ENCODE results near the gene PLCG1.

PLCG1 gene

DNA sequence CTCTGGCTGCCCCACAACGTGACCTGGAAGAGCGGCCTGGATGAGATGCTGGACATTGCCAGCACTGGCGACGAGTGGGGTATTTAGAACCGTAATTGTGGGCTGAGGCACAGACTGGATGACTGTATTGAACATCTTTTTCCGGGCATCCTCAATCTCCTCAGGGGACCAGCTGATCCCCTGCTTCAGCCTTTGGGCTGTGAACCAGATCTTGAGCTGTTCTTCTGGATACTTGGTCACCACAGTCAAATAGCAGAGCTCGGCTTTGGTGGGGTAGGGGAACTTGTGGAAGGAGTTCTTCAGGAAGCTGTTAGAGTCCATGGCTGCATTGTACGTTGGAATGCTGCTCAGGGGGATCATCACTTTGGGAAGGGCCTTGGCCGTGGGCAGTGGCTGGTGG, 66.3 kb downstream of the PLCG1 start:
- Histone ChIP-seq H3K36me3 (ENCODE audit: control insufficient read depth, insufficient read depth, low read length) (peaks cover 22% of the 10 kb centered on the region), H3K27ac (ENCODE audit: low read depth, low read length, severe bottlenecking) (no peak overlapping the region), H3K4me3 (ENCODE audit: extremely low read depth, insufficient read depth, low read length, poor library complexity, severe bottlenecking) (no peak overlapping the region), H3K9me3 (ENCODE audit: control insufficient read depth, low read length) (peaks cover 5% of the 10 kb centered on the region), H3K4me1 (ENCODE audit: control insufficient read depth, insufficient read depth, low read length, poor library complexity, severe bottlenecking) (no peaks in the 10 kb centered on the region)
- WGBS, 2 experiments (ENCODE audit: insufficient coverage in 2 of 2), result 96 to 98% methylated on average over 5 to 9 of the region's 9 CpGs

- no peak overlapping the region for H3K27ac ChIP-seq (ENCODE audit: low read depth, low read length, severe bottlenecking)
- H3K4me1 ChIP-seq (ENCODE audit: control insufficient read depth, insufficient read depth, low read length, poor library complexity, severe bottlenecking), result no peaks in the 10 kb centered on the region
- no peak overlapping the region for H3K4me3 ChIP-seq (ENCODE audit: extremely low read depth, insufficient read depth, low read length, poor library complexity, severe bottlenecking)
- H3K9me3 ChIP-seq (ENCODE audit: control insufficient read depth, low read length), result no peaks in the 10 kb centered on the region
- peaks cover 18% of the 10 kb centered on the region for H3K36me3 ChIP-seq (ENCODE audit: control insufficient read depth, insufficient read depth, low read length)
- 91 to 98% methylated on average over 7 of the region's 8 CpGs for WGBS, 2 experiments (ENCODE audit: insufficient coverage in 2 of 2)
Observed at GRCh38 chr20:41204304-41205265, 67.2 kb downstream of the PLCG1 start.

- Histone ChIP-seq H3K36me3 (ENCODE audit: control insufficient read depth, insufficient read depth, low read length) (peaks cover 18% of the 10 kb centered on the region), H3K27ac (ENCODE audit: low read depth, low read length, severe bottlenecking) (no peak overlapping the region), H3K9me3 (ENCODE audit: control insufficient read depth, low read length) (no peaks in the 10 kb centered on the region), H3K4me3 (ENCODE audit: extremely low read depth, insufficient read depth, low read length, poor library complexity, severe bottlenecking) (no peak overlapping the region), H3K4me1 (ENCODE audit: control insufficient read depth, insufficient read depth, low read length, poor library complexity, severe bottlenecking) (no peaks in the 10 kb centered on the region)
- 93 to 97% methylated on average over 11 of the region's 11 CpGs for WGBS, 2 experiments (ENCODE audit: insufficient coverage in 2 of 2)
Observed at GRCh38 chr20:41205313-41205712, 68.0 kb downstream of the PLCG1 start.

- no peaks in the 10 kb centered on the region for H3K36me3 ChIP-seq (ENCODE audit: control insufficient read depth, insufficient read depth, low read length)
- 78 to 100% methylated on average over 1 of the region's 1 CpG for whole genome bisulfite sequencing, 2 experiments (ENCODE audit: insufficient coverage in 2 of 2)
Observed at GRCh38 chr20:41213150-41213820, 75.9 kb downstream of the PLCG1 start.

GRCh38 chr20:41214202-41214601, 76.9 kb downstream of the PLCG1 start:
- WGBS, 2 experiments (ENCODE audit: insufficient coverage in 2 of 2), result 100% methylated on average over 3 of the region's 3 CpGs
- H3K9me3 ChIP-seq (ENCODE audit: control insufficient read depth, low read length), result no peaks in the 10 kb centered on the region

More at GRCh38 chr20:41213150-41213820, 75.9 kb downstream of the PLCG1 start:
- no peak overlapping the region for H3K4me3 ChIP-seq (ENCODE audit: extremely low read depth, insufficient read depth, low read length, poor library complexity, severe bottlenecking)
- H3K4me1 ChIP-seq (ENCODE audit: control insufficient read depth, insufficient read depth, low read length, poor library complexity, severe bottlenecking), result no peaks in the 10 kb centered on the region
- no peaks in the 10 kb centered on the region for H3K9me3 ChIP-seq (ENCODE audit: control insufficient read depth, low read length)
- H3K27ac ChIP-seq (ENCODE audit: low read depth, low read length, severe bottlenecking), result no peak overlapping the region

GRCh38 chr20:41214666-41215065, 77.3 kb downstream of the PLCG1 start:
- no peaks in the 10 kb centered on the region for H3K36me3 ChIP-seq (ENCODE audit: control insufficient read depth, insufficient read depth, low read length)
- H3K27ac ChIP-seq (ENCODE audit: low read depth, low read length, severe bottlenecking), result no peak overlapping the region
- 100% methylated on average over 2 of the region's 3 CpGs; no CpG with 5 or more reads in 1 of the 2 experiments for WGBS, 2 experiments (ENCODE audit: insufficient coverage in 2 of 2)
- no peak overlapping the region for H3K4me3 ChIP-seq (ENCODE audit: extremely low read depth, insufficient read depth, low read length, poor library complexity, severe bottlenecking)
- no peaks in the 10 kb centered on the region for H3K9me3 ChIP-seq (ENCODE audit: control insufficient read depth, low read length)
- H3K4me1 ChIP-seq (ENCODE audit: control insufficient read depth, insufficient read depth, low read length, poor library complexity, severe bottlenecking), result no peaks in the 10 kb centered on the region

More at GRCh38 chr20:41214202-41214601, 76.9 kb downstream of the PLCG1 start:
- Histone ChIP-seq H3K4me3 (ENCODE audit: extremely low read depth, insufficient read depth, low read length, poor library complexity, severe bottlenecking) (no peak overlapping the region), H3K36me3 (ENCODE audit: control insufficient read depth, insufficient read depth, low read length) (no peaks in the 10 kb centered on the region), H3K4me1 (ENCODE audit: control insufficient read depth, insufficient read depth, low read length, poor library complexity, severe bottlenecking) (no peaks in the 10 kb centered on the region), H3K27ac (ENCODE audit: low read depth, low read length, severe bottlenecking) (no peak overlapping the region)

DNA sequence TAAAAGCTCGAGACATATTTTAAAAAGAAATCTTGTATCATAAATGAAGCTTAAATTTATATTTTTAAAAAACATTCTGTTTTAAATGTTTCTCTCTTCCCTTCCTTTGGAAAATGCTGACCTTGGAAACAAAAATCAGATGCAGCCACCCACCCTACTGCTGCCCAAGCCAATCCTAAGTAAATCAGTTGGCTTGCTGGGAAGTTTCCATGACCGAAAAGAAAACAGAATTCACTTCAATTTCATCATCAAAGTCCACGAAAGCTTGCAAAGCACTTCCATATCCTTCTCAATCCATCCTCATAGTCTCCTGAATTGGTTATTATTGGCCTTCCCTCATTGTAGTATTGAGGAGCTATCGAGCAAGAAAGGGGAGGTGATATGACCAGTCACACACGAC, 80.1 kb downstream of the PLCG1 start:
- H3K36me3 ChIP-seq (ENCODE audit: control insufficient read depth, insufficient read depth, low read length), result no peaks in the 10 kb centered on the region
- 87 to 100% methylated on average over 3 of the region's 5 CpGs for WGBS, 2 experiments (ENCODE audit: insufficient coverage in 2 of 2)
- no peak overlapping the region for H3K4me3 ChIP-seq (ENCODE audit: extremely low read depth, insufficient read depth, low read length, poor library complexity, severe bottlenecking)
- no peaks in the 10 kb centered on the region for H3K9me3 ChIP-seq (ENCODE audit: control insufficient read depth, low read length)
- no peaks in the 10 kb centered on the region for H3K4me1 ChIP-seq (ENCODE audit: control insufficient read depth, insufficient read depth, low read length, poor library complexity, severe bottlenecking)
- H3K27ac ChIP-seq (ENCODE audit: low read depth, low read length, severe bottlenecking), result no peak overlapping the region

DNA sequence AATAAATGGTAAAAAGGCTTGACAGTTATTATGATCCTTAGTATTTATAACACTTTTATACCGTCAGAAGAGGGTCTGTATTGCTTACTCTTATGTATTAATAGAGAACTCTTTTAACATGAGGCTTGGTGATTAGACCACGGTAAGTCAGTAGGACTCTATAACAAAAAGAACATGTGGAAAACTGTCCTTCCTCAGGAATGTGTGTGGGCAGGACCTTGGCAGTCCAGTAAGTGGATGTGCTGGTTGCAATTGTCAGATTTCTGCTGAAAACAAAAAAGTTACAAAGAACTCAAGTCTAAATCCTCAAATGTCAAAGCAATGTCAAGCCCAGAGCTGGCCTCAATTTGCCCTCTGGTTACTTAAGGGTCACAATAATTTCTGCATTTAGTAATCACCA, 81.1 kb downstream of the PLCG1 start:
- H3K9me3 ChIP-seq (ENCODE audit: control insufficient read depth, low read length), result no peaks in the 10 kb centered on the region
- H3K36me3 ChIP-seq (ENCODE audit: control insufficient read depth, insufficient read depth, low read length), result no peaks in the 10 kb centered on the region
- no peak overlapping the region for H3K27ac ChIP-seq (ENCODE audit: low read depth, low read length, severe bottlenecking)
- WGBS, 2 experiments (ENCODE audit: insufficient coverage in 2 of 2), result 88% methylated on average over 1 of the region's 2 CpGs; no CpG with 5 or more reads in 1 of the 2 experiments
- no peak overlapping the region for H3K4me3 ChIP-seq (ENCODE audit: extremely low read depth, insufficient read depth, low read length, poor library complexity, severe bottlenecking)
- no peaks in the 10 kb centered on the region for H3K4me1 ChIP-seq (ENCODE audit: control insufficient read depth, insufficient read depth, low read length, poor library complexity, severe bottlenecking)

- Histone ChIP-seq H3K27ac (ENCODE audit: low read depth, low read length, severe bottlenecking) (no peak overlapping the region), H3K4me3 (ENCODE audit: extremely low read depth, insufficient read depth, low read length, poor library complexity, severe bottlenecking) (no peak overlapping the region), H3K4me1 (ENCODE audit: control insufficient read depth, insufficient read depth, low read length, poor library complexity, severe bottlenecking) (no peaks in the 10 kb centered on the region), H3K9me3 (ENCODE audit: control insufficient read depth, low read length) (no peaks in the 10 kb centered on the region), H3K36me3 (ENCODE audit: control insufficient read depth, insufficient read depth, low read length) (no peaks in the 10 kb centered on the region)
- WGBS, 2 experiments (ENCODE audit: insufficient coverage in 2 of 2), result 70 to 100% methylated on average over 1 to 2 of the region's 2 CpGs
Observed at GRCh38 chr20:41219824-41220223, 82.5 kb downstream of the PLCG1 start.

- no peak overlapping the region for H3K4me3 ChIP-seq (ENCODE audit: extremely low read depth, insufficient read depth, low read length, poor library complexity, severe bottlenecking)
- 96 to 97% methylated on average over 5 of the region's 5 CpGs for WGBS, 2 experiments (ENCODE audit: insufficient coverage in 2 of 2)
- H3K4me1 ChIP-seq (ENCODE audit: control insufficient read depth, insufficient read depth, low read length, poor library complexity, severe bottlenecking), result no peaks in the 10 kb centered on the region
- no peaks in the 10 kb centered on the region for H3K9me3 ChIP-seq (ENCODE audit: control insufficient read depth, low read length)
- no peak overlapping the region for H3K27ac ChIP-seq (ENCODE audit: low read depth, low read length, severe bottlenecking)
- no peaks in the 10 kb centered on the region for H3K36me3 ChIP-seq (ENCODE audit: control insufficient read depth, insufficient read depth, low read length)
Observed at GRCh38 chr20:41221614-41222218, 84.4 kb downstream of the PLCG1 start.
